PFSK-1 (cell line): ENCODE results near the gene DKK2.

ENCODE experiments used
- SIN3A ChIP-seq: IDR thresholded peaks from 2 replicates; pipeline ENCODE4 v1.6.1; 2012; ENCODE audit warnings: mild to moderate bottlenecking, low read length, moderate library complexity, borderline replicate concordance; ENCODE audit not compliant: insufficient read depth
- TF ChIP-seq, protein P1 (sequence below), 2 experiments: IDR thresholded peaks; 2 replicates each; pipeline versions ENCODE4 v1.6.1 to v1.8.0; 2011 to 2012; ENCODE audit warnings: low read depth in 2 of 2, low read length in 2 of 2, control low read depth in 1 of 2, inconsistent platforms in 1 of 2, mild to moderate bottlenecking in 1 of 2, moderate library complexity in 1 of 2; ENCODE audit not compliant: insufficient read depth in 1 of 2

GRCh38 chr4:107036584-107037198 lies 578 bp upstream of the DKK2 start:
- no peak for TF ChIP-seq SIN3A
- TF ChIP-seq, protein P1, sequence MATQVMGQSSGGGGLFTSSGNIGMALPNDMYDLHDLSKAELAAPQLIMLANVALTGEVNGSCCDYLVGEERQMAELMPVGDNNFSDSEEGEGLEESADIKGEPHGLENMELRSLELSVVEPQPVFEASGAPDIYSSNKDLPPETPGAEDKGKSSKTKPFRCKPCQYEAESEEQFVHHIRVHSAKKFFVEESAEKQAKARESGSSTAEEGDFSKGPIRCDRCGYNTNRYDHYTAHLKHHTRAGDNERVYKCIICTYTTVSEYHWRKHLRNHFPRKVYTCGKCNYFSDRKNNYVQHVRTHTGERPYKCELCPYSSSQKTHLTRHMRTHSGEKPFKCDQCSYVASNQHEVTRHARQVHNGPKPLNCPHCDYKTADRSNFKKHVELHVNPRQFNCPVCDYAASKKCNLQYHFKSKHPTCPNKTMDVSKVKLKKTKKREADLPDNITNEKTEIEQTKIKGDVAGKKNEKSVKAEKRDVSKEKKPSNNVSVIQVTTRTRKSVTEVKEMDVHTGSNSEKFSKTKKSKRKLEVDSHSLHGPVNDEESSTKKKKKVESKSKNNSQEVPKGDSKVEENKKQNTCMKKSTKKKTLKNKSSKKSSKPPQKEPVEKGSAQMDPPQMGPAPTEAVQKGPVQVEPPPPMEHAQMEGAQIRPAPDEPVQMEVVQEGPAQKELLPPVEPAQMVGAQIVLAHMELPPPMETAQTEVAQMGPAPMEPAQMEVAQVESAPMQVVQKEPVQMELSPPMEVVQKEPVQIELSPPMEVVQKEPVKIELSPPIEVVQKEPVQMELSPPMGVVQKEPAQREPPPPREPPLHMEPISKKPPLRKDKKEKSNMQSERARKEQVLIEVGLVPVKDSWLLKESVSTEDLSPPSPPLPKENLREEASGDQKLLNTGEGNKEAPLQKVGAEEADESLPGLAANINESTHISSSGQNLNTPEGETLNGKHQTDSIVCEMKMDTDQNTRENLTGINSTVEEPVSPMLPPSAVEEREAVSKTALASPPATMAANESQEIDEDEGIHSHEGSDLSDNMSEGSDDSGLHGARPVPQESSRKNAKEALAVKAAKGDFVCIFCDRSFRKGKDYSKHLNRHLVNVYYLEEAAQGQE (IDR thresholded peaks at IDR 0.05; ENCODE audit: insufficient read depth in 1 of 2, low read depth in 2 of 2, low read length in 2 of 2) = no peak
